Articular chondrocyte of knee joint (primary cell): ENCODE measurements around the gene ACSF3. TPM values are rescaled to one million over a fixed set of nuclear protein-coding genes. Genes with fewer than 3 reads are reported as not detected.

Source experiments
- total RNA-seq: library from RNA; depleted of rRNA; stranded (reverse); fragments of >200 nt; gene quantifications from 2 replicates; pipeline ENCODE4 v1.2.3, GENCODE V29; 2012

ACSF3 gene
- total RNA-seq: 15.8 and 19.7 TPM in 2 replicates

DNA sequence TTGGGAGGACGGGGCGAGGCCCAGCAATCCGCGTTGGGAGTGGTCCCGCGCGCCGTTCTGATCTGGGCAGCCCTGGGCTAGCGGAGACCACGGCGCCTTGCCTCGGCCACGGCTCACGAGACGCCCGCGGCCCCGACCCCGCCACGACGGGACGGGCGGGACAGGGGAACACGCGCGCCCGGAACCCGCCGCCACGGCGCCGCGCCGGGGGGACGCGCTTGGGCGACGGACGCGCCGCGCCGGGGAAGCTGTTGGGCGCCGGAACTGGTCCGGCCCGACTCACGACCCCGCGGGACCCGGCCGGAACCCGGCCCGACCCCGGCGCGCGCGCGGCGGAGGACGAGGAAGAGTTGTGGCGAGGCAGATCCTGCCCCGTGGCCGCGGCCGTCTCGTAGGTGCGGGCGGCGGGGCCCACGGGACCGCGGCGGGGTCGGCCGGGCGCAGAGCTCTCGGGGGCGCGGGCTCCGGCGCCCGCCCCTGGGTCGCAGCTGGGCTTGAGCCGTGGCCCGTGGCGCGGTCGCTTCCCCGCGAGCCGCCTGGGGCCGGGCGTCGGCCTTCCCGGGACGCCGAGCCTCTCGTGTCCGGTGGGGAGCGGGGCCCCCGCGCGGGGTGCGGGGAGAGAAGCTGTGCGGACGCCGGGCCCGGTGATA, at the start of gene ACSF3:
Gene ACSF3, plus strand, starts transcription at position 251 of the 650 bp plus-strand sequence. CDS start 6,830 bp downstream, outside the sequence.

DNA sequence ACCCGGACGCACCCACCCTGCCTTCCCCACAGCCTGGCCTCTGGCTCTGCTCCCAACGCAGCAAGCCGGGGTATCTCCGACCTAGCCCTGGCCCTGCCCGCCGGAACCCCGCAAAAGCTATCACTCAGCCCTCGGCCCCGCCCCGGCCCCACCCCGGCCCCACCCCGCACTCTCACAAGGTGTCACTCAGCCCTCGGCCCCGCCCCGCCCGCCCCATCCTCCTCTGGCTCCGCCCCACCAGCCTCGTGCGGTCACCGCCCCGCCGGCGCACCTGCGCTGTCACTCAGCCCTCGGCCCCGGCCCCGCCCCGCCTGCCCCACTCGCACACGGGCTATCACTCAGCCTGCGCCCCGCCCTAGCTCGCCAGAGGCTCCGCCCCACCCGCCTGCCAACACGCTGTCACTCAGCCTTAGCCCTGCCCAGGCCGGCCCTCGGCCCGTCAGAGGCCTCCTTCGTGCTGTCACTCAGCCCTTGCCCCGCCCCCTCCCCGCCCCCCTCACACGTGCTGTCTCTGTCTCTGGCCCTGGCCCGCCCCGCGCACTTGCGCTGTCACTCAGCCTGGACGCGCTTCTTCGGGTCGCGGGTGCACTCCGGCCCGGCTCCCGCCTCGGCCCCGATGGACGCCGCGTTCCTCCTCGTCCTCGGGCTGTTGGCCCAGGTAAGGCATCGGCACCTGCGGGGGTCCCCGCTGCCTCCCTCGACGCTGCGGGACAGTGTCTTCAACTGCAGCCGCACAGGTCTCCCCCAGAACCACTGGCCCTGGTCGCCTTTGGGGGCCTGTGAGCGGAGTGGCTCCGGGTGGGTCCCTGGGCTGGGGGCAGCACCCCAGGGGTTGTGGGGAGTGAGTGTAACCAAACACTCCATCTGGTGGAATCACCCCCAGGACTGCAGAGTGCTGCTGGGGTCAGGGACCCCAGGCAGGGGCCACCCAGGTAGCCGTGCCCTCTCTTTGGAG, 77.8 kb downstream of the ACSF3 start, which contains the start of gene CDH15:
Gene CDH15, plus strand, starts transcription at position 533 of the 955 bp plus-strand sequence. Its CDS starts 84 bp downstream, at position 617.

DNA sequence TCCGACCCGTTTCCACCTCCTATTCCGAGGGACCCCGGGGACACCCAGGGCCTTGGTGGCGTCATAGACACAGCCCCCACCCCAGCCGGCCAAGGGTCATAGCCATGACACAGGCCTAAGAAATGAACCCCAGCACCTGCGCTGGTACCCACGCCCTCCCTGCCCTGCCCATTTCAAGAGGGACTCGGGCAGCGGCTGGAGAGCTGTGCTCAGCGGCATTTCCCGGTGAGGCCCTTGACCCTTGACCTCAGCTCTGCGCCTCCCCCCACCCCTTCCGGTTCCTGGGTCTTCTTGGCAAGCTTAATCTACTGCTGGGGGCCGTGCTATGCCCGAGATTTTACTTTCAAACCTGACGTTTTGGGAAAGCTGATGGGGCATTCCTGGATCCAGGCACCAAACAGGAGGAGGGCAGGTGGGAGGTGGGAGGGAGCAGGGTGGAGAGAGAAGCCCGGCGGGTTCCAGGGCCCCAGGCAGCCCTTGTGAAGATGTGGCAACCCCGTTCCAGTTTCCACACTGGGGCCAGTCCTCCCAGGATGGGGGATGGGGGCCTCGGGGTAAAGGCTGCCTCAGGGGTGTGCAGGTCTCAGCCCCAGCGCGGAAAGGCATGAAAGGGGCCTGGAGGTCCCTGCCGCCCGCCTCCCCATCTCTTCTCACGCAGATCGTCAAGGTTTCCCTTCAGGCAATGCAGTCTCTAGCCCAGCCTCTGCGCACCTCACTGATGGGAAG, 106.6 kb downstream of the ACSF3 start, which contains the start of gene SLC22A31:
Gene SLC22A31, minus strand, starts transcription at position 414 of the 726 bp plus-strand sequence. Its CDS starts 36 bp downstream, at position 378.

Other genes with a start within 250 kb of the ACSF3 start
- 26.5 and 28.6 TPM in 2 replicates for gene GALNS, start 236.9 kb upstream of the ACSF3 start, total RNA-seq
- 50.2 TPM in 2 replicates for gene TRAPPC2L, start 236.7 kb upstream of the ACSF3 start, total RNA-seq
- not detected in 2 replicates for gene PABPN1L, start 227.2 kb upstream of the ACSF3 start, total RNA-seq
- gene CBFA2T3, start 116.6 kb upstream of the ACSF3 start, total RNA-seq: not detected in 2 replicates
- gene CDH15, start 77.9 kb downstream of the ACSF3 start, total RNA-seq: 0.22 and 0.39 TPM in 2 replicates
- 0.13 TPM in 1 of 2 replicates, not detected in the other for gene SLC22A31, start 106.7 kb downstream of the ACSF3 start, total RNA-seq
- gene ZNF778, start 123.9 kb downstream of the ACSF3 start, total RNA-seq: 9.1 and 9.3 TPM in 2 replicates